K562 (cell line): Measurements from ENCODE around the gene FRMPD2. TPM values are rescaled to one million over a fixed set of nuclear protein-coding genes. Genes with fewer than 3 reads are reported as not detected.

Source experiments
- BRCA1 ChIP-seq, 2 experiments: fragments of 450-650 bp in 1 of 2; sonication (generic) in 1 of 2; formaldehyde crosslinking in 1 of 2; IDR thresholded peaks; 2 replicates each; pipeline versions ENCODE4 v1.5.0 to v1.6.1; 2017 to 2020; ENCODE audit warnings: mild to moderate bottlenecking in 1 of 2, missing genetic modification reagents in 1 of 2
- CREB5 ChIP-seq: fragments of 250-450 bp; sonication (Bioruptor Pico); IDR thresholded peaks from 2 replicates; pipeline ENCODE4 v1.5.0; 2020; ENCODE audit warnings: mild to moderate bottlenecking
- DEAF1 ChIP-seq: fragments of 450-650 bp; formaldehyde crosslinking; IDR thresholded peaks from 2 replicates; pipeline ENCODE4 v1.4.0; 2020; ENCODE audit warnings: mild to moderate bottlenecking, moderate library complexity
- RBM17 ChIP-seq: fragments of 200-400 bp; formaldehyde crosslinking; IDR thresholded peaks from 2 replicates; pipeline ENCODE4 v1.6.1; 2017; ENCODE audit warnings: low read depth, mild to moderate bottlenecking, low read length, borderline replicate concordance
- ZC3H8 ChIP-seq: fragments of 450-650 bp; IDR thresholded peaks from 2 replicates; pipeline ENCODE4 v1.6.1; 2017
- ZNF561 ChIP-seq: fragments of 450-650 bp; formaldehyde crosslinking; conservative IDR thresholded peaks from 2 replicates; pipeline ENCODE4 v1.4.0; 2020; ENCODE audit warnings: mild to moderate bottlenecking, moderate library complexity
- ZNF778 ChIP-seq: fragments of 450-650 bp; formaldehyde crosslinking; IDR thresholded peaks from 2 replicates; pipeline ENCODE4 v1.4.0; 2020; ENCODE audit warnings: mild to moderate bottlenecking, moderate library complexity
- polyA plus RNA-seq, 8 experiments: library from polyadenylated mRNA; depleted of rRNA in 4 of 8; stranded (reverse) in 5 of 8; unstranded in 3 of 8; fragments of >200 nt; fragmentation: Nextera tagmentation in 2 of 8; fragmentation: Illumina TruSeq in 1 of 8; extraction: Ambion mirVana in 2 of 8; extraction: Trizol in 1 of 8; gene quantifications; 2 replicates each; pipeline versions ENCODE4 v1.2.1 to v1.2.3, GENCODE V29; 2011 to 2014; ENCODE audit warnings: inconsistent platforms in 1 of 8, missing spikeins in 1 of 8
- total RNA-seq, 7 experiments: library from RNA; depleted of rRNA in 6 of 7; stranded (reverse); fragments of >200 nt in 6 of 7; fragmentation: Illumina TruSeq in 2 of 7; extraction: Trizol in 2 of 7; gene quantifications; 2 replicates each; pipeline versions ENCODE4 v1.2.1 to v1.2.3, GENCODE V29; 2011 to 2021; ENCODE audit warnings: low replicate concordance in 1 of 7
- TF ChIP-seq, protein P1 (sequence below): sonication (generic); formaldehyde crosslinking; IDR thresholded peaks from 2 replicates; pipeline ENCODE4 v1.4.0; 2020; ENCODE audit warnings: mild to moderate bottlenecking, missing genetic modification reagents
- TF ChIP-seq, protein P2 (sequence below): fragments of 450-650 bp; formaldehyde crosslinking; IDR thresholded peaks from 2 replicates; pipeline ENCODE4 v1.4.0; 2020; ENCODE audit warnings: mild to moderate bottlenecking, mixed read lengths
- TF ChIP-seq, protein P3 (sequence below): fragments of 250-450 bp; sonication (Bioruptor Pico); IDR thresholded peaks from 2 replicates; pipeline ENCODE4 v1.4.0; 2020; ENCODE audit warnings: mild to moderate bottlenecking, moderate library complexity, borderline replicate concordance

FRMPD2 gene
- total and polyA plus RNA-seq, 9 of the 15 experiments (the other 6 are each of a cell fraction or from before 2014, with no cell fraction given) = 0.12 to 0.95 (median 0.33) TPM

- TF ChIP-seq, protein P1, sequence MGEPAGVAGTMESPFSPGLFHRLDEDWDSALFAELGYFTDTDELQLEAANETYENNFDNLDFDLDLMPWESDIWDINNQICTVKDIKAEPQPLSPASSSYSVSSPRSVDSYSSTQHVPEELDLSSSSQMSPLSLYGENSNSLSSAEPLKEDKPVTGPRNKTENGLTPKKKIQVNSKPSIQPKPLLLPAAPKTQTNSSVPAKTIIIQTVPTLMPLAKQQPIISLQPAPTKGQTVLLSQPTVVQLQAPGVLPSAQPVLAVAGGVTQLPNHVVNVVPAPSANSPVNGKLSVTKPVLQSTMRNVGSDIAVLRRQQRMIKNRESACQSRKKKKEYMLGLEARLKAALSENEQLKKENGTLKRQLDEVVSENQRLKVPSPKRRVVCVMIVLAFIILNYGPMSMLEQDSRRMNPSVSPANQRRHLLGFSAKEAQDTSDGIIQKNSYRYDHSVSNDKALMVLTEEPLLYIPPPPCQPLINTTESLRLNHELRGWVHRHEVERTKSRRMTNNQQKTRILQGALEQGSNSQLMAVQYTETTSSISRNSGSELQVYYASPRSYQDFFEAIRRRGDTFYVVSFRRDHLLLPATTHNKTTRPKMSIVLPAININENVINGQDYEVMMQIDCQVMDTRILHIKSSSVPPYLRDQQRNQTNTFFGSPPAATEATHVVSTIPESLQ = no peak
- TF ChIP-seq, protein P2, sequence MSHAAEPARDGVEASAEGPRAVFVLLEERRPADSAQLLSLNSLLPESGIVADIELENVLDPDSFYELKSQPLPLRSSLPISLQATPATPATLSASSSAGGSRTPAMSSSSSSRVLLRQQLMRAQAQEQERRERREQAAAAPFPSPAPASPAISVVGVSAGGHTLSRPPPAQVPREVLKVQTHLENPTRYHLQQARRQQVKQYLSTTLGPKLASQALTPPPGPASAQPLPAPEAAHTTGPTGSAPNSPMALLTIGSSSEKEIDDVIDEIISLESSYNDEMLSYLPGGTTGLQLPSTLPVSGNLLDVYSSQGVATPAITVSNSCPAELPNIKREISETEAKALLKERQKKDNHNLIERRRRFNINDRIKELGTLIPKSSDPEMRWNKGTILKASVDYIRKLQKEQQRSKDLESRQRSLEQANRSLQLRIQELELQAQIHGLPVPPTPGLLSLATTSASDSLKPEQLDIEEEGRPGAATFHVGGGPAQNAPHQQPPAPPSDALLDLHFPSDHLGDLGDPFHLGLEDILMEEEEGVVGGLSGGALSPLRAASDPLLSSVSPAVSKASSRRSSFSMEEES (CRISPR knock-in tag) = no peak
- TF ChIP-seq ZNF561 (CRISPR knock-in tag) = no peak
- no peak for TF ChIP-seq ZNF778 (CRISPR knock-in tag)
- no peak for TF ChIP-seq DEAF1
- TF ChIP-seq, protein P3, sequence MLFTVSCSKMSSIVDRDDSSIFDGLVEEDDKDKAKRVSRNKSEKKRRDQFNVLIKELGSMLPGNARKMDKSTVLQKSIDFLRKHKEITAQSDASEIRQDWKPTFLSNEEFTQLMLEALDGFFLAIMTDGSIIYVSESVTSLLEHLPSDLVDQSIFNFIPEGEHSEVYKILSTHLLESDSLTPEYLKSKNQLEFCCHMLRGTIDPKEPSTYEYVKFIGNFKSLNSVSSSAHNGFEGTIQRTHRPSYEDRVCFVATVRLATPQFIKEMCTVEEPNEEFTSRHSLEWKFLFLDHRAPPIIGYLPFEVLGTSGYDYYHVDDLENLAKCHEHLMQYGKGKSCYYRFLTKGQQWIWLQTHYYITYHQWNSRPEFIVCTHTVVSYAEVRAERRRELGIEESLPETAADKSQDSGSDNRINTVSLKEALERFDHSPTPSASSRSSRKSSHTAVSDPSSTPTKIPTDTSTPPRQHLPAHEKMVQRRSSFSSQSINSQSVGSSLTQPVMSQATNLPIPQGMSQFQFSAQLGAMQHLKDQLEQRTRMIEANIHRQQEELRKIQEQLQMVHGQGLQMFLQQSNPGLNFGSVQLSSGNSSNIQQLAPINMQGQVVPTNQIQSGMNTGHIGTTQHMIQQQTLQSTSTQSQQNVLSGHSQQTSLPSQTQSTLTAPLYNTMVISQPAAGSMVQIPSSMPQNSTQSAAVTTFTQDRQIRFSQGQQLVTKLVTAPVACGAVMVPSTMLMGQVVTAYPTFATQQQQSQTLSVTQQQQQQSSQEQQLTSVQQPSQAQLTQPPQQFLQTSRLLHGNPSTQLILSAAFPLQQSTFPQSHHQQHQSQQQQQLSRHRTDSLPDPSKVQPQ (CRISPR knock-in tag) = no peak
- TF ChIP-seq ZC3H8 = no peak
- no peak for TF ChIP-seq RBM17
- no peak for TF ChIP-seq CREB5 (CRISPR knock-in tag)
- no peak for TF ChIP-seq BRCA1 (IDR thresholded peaks at IDR 0.05)
- TF ChIP-seq BRCA1 (CRISPR knock-in tag; IDR thresholded peaks at IDR 0.05) = no peak
- TF ChIP-seq, all 486 proteins: peak for 0
Measured at GRCh38 chr10:48209241-48209640, 65.3 kb downstream of the FRMPD2 start (continued).
